Gastrocnemius medialis (tissue), 4 donors: ENCODE measurements around the gene ARHGAP15. TPM values are rescaled to one million over a fixed set of nuclear protein-coding genes. Genes with fewer than 3 reads are reported as not detected.

ENCODE experiments used
- ATAC-seq, 2 donors: fragments of 150-250 bp; one replicate each; pipeline ENCODE4 v1.9.1; 2016
- DNase-seq, 2 donors: peaks; one replicate each; pipeline ENCODE4 v3.0.0-alpha.2; 2019
- H3K27ac ChIP-seq, 4 donors: fragments of 200-600 bp; sonication (generic); 1 replicate in 1 of 4; 2 replicates in 3 of 4; pipeline ENCODE4 v1.5.1; 2016 to 2018; ENCODE audit warnings: mild to moderate bottlenecking in 2 of 4, moderate library complexity in 1 of 4
- H3K27me3 ChIP-seq, 3 donors: fragments of 200-600 bp; sonication (generic) in 2 of 3; 1 replicate in 1 of 3; 2 replicates in 2 of 3; pipeline versions ENCODE4 v1.5.1 to v1.6.0; 2016 to 2019; ENCODE audit warnings: mild to moderate bottlenecking in 1 of 3, moderate library complexity in 1 of 3
- H3K36me3 ChIP-seq, 2 donors: fragments of 200-600 bp; sonication (generic) in 1 of 2; one replicate each; pipeline ENCODE4 v1.5.1; 2017 to 2018
- H3K4me1 ChIP-seq, 2 donors: fragments of 200-600 bp; sonication (generic) in 1 of 2; one replicate each; pipeline ENCODE4 v1.5.1; 2016 to 2017; ENCODE audit warnings: mild to moderate bottlenecking in 2 of 2
- H3K4me3 ChIP-seq, 4 donors: fragments of 200-600 bp; sonication (generic) in 3 of 4; 1 replicate in 1 of 4; 2 replicates in 3 of 4; pipeline ENCODE4 v1.5.1; 2016 to 2019; ENCODE audit warnings: mild to moderate bottlenecking in 2 of 4
- H3K9me3 ChIP-seq, 3 donors: fragments of 200-600 bp; sonication (generic) in 2 of 3; 1 replicate in 1 of 3; 2 replicates in 2 of 3; pipeline ENCODE4 v1.5.1; 2016 to 2019
- POLR2A ChIP-seq, 2 donors: fragments of 450-650 bp; IDR thresholded peaks; one replicate each; pipeline ENCODE4 v1.6.1; 2017; ENCODE audit warnings: antibody characterized with exemption in 2 of 2, mild to moderate bottlenecking in 2 of 2, moderate library complexity in 2 of 2
- in situ Hi-C, 4 donors: fragments of 200-750 bp; cut with MboI; loops; one replicate each; pipeline versions ENCODE4 v1.15.0 to v1.8.0; 2017; ENCODE audit warnings: low sequenced_read_pairs in 4 of 4
- intact Hi-C: fragments of 100-400 bp; cut with DNase I; formaldehyde crosslinking; loops from one replicate; pipeline ENCODE4 v1.15.1; 2023; ENCODE audit warnings: low total_unique reads
- total RNA-seq, 4 donors: library from RNA; depleted of rRNA; stranded (reverse); fragments of >200 nt; gene quantifications; one replicate each; pipeline versions ENCODE4 v1.1.0 to v1.2.3, GENCODE V29; 2016
- TF ChIP-seq, protein P1 (sequence below), 5 experiments: fragments of 450-650 bp in 3 of 5; fragments of 200-600 bp in 2 of 5; sonication (generic) in 2 of 5; IDR thresholded peaks in 4 of 5; conservative IDR thresholded peaks in 1 of 5; 1 replicate in 4 of 5; 2 replicates in 1 of 5; pipeline ENCODE4 v1.5.1; 2016 to 2019; ENCODE audit warnings: antibody characterized with exemption in 5 of 5, mild to moderate bottlenecking in 3 of 5, moderate library complexity in 3 of 5

Gene ARHGAP15
- total RNA-seq, 4 donors from 2014 or later: 1.2 to 3.2 (median 1.3) TPM; not detected in 1

DNA sequence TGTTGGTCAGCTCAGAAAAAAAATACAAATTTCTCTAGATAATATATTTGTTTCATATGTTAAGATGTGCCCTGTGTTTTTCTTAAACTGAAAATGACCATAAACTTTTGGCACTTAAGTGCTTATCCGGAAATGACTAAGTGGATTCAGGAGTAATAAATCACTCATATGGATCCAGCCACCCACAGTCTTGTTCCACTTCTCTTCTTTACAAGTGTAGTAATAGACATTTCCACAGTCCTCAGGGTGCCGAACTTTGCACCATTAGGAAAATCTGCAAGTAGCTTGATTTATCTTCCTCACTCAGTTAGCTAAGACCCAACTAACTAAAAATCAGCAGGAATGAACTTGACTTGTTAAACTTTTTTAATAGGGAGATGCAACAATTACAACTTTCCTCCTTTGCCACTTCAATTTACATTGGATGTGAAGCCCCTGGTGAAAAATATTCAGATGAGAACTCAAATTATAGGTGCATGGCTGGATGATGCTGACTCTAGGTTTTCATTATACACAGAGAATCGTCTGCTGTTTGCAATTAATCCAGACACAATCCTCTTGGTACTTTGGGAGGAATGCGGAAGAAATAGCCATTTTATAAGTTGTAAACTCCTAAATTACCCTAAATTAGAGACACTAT is 322.5 kb downstream of the ARHGAP15 start:
- H3K4me1 ChIP-seq: no peaks in the 10 kb centered on the region
- DNase-seq (no peak), ATAC-seq (no peak)
- H3K36me3 ChIP-seq: no peaks in the 10 kb centered on the region
- no peak overlapping the region for H3K4me3 ChIP-seq
- no peaks in the 10 kb centered on the region for H3K9me3 ChIP-seq
- H3K27ac ChIP-seq: peak overlapping the region in 1 of 4 donors; percentile 3
- TF ChIP-seq POLR2A (IDR thresholded peaks at IDR 0.05): no peak
- TF ChIP-seq, protein P1, sequence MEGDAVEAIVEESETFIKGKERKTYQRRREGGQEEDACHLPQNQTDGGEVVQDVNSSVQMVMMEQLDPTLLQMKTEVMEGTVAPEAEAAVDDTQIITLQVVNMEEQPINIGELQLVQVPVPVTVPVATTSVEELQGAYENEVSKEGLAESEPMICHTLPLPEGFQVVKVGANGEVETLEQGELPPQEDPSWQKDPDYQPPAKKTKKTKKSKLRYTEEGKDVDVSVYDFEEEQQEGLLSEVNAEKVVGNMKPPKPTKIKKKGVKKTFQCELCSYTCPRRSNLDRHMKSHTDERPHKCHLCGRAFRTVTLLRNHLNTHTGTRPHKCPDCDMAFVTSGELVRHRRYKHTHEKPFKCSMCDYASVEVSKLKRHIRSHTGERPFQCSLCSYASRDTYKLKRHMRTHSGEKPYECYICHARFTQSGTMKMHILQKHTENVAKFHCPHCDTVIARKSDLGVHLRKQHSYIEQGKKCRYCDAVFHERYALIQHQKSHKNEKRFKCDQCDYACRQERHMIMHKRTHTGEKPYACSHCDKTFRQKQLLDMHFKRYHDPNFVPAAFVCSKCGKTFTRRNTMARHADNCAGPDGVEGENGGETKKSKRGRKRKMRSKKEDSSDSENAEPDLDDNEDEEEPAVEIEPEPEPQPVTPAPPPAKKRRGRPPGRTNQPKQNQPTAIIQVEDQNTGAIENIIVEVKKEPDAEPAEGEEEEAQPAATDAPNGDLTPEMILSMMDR (IDR thresholded peaks at IDR 0.05 in 4 of 5, conservative IDR thresholded peaks at IDR 0.05 in 1 of 5): no peak
- intact Hi-C loops: no loop called here
- H3K27me3 ChIP-seq: no peaks in the 10 kb centered on the region
- in situ Hi-C loops: no loop called here

DNA sequence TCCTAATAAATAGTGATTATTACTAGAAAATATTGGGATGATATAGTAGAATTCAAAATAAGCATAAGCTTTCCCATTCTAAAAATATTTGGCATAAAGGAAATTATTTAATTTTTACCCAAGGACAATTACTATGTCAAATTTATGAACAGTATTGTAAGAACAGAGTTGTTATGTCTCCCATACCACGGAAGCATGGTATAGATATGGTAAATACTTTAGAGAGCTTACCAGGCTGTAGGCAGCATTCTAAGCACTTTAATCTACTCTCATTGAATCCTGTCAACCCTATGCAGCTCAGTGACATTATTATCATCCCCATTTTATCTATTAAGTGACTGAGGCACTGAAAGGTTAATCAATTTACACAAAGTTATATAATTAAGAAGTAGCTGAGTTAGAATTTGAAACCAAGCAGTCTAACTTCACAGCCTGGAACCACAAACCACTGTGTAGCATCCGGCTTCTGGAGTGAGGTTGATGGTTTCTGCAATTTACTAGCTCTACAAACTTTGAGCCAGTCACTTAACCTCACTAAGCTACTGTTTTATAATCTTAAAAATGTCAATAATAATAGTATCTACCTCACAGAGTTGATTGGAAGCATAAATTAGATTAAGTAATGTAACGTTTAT is 323.7 kb downstream of the ARHGAP15 start:
- TF ChIP-seq POLR2A (IDR thresholded peaks at IDR 0.05): no peak
- TF ChIP-seq, protein P1 (IDR thresholded peaks at IDR 0.05 in 4 of 5, conservative IDR thresholded peaks at IDR 0.05 in 1 of 5): no peak
- in situ Hi-C loops: no loop called here

DNA sequence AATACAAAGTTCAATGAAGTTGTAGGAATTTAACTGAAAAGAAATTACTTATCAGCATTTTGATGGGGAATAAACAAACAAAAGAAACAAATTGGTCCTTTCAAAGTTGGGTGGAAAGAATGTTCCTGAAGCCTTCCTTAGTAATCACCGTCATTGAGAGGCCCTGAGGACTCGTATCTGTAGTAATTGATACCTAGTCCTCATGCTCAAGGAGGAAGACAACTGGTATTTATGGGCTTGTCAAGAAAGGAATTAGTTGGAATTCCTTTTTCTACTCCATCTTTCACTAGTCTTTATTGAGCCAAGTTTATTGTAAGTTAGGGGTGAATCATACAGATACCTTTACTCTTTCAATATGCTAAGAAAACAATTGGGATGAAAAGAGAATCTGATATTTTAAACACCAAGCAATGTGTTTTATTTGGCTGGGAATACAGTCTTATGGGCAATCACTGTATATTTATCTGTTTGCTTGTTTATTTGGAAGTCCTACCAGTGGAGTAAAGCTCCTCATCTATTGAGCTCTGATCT is 324.8 kb downstream of the ARHGAP15 start:
- TF ChIP-seq POLR2A (IDR thresholded peaks at IDR 0.05): no peak
- TF ChIP-seq, protein P1 (IDR thresholded peaks at IDR 0.05 in 4 of 5, conservative IDR thresholded peaks at IDR 0.05 in 1 of 5): no peak

More for the DNA sequence above, 323.7 kb downstream of the ARHGAP15 start:
- H3K9me3 ChIP-seq: no peaks in the 10 kb centered on the region
- no peak overlapping the region for H3K27ac ChIP-seq
- H3K4me1 ChIP-seq: no peaks in the 10 kb centered on the region
- H3K36me3 ChIP-seq: no peaks in the 10 kb centered on the region
- H3K4me3 ChIP-seq: no peak overlapping the region
- ATAC-seq (no peak), DNase-seq (no peak)
- H3K27me3 ChIP-seq: no peaks in the 10 kb centered on the region
- intact Hi-C loops: no loop called here

DNA sequence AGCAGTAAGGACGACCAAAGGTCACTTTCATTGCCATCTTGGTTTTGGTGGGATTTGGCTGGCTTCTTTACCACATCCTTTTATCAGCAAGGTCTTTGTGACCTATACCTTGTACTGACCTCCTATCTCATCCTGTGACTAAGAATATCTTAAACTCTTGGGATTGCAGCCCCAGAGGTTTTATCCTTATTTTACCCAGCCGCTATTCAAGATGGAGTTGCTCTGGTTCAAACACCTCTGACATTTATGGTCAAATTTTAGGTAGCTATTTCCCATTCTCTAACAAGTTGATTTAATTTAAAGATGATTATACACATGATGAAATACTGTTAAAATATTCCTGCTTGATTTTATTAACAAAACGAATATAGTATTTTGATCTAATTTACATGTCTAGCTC is 326.1 kb downstream of the ARHGAP15 start:
- no peak for DNase-seq
- TF ChIP-seq, protein P1 (IDR thresholded peaks at IDR 0.05 in 4 of 5, conservative IDR thresholded peaks at IDR 0.05 in 1 of 5): no peak
- TF ChIP-seq POLR2A (IDR thresholded peaks at IDR 0.05): no peak
- Histone ChIP-seq H3K4me3 (no peak overlapping the region), H3K36me3 (no peaks in the 10 kb centered on the region), H3K27me3 (no peaks in the 10 kb centered on the region), H3K27ac (no peak overlapping the region), H3K4me1 (no peaks in the 10 kb centered on the region), H3K9me3 (no peaks in the 10 kb centered on the region)
- in situ Hi-C loops: no loop called here
- ATAC-seq: no peak
- intact Hi-C loops: no loop called here

More for the DNA sequence above, 324.8 kb downstream of the ARHGAP15 start:
- Histone ChIP-seq H3K4me3 (no peak overlapping the region), H3K27me3 (no peaks in the 10 kb centered on the region), H3K36me3 (no peaks in the 10 kb centered on the region), H3K9me3 (no peaks in the 10 kb centered on the region), H3K4me1 (no peaks in the 10 kb centered on the region), H3K27ac (no peak overlapping the region)
- in situ Hi-C loops (no loop called here), intact Hi-C loops (no loop called here)
- ATAC-seq (no peak), DNase-seq (no peak)
